Astrocyte (in vitro differentiated cells and primary cell): ENCODE results near the gene TIMM29. TPM values are rescaled to one million over a fixed set of nuclear protein-coding genes. Genes with fewer than 3 reads are reported as not detected.

Source experiments
- DNase-seq: peaks from one replicate; pipeline ENCODE4 v3.0.0-alpha.2; 2010; ENCODE audit warnings: low read depth
- FAIRE-seq: peaks from 2 replicates; lab custom pipeline; 2011; peaks lifted over from hg19 to GRCh38; lab: Jason Lieb, UNC
- H2AFZ ChIP-seq: 2 replicates; pipeline ENCODE4 v1.6.0; 2012; ENCODE audit warnings: low read depth, low read length, inconsistent platforms
- H3K27ac ChIP-seq: 2 replicates; pipeline ENCODE4 v1.5.1; 2011; ENCODE audit warnings: low read depth, low read length, inconsistent platforms
- H3K27me3 ChIP-seq: 2 replicates; pipeline ENCODE4 v1.6.0; 2011; ENCODE audit warnings: low read length, inconsistent platforms; ENCODE audit not compliant: insufficient read depth
- H3K36me3 ChIP-seq: 2 replicates; pipeline ENCODE4 v1.5.1; 2011; ENCODE audit warnings: low read length, inconsistent platforms; ENCODE audit not compliant: insufficient read depth
- H3K4me1 ChIP-seq: 2 replicates; pipeline ENCODE4 v1.5.1; 2011; ENCODE audit warnings: low read length, inconsistent platforms; ENCODE audit not compliant: insufficient read depth
- H3K4me2 ChIP-seq: 2 replicates; pipeline ENCODE4 v1.6.0; 2012; ENCODE audit warnings: low read length, inconsistent platforms
- H3K4me3 ChIP-seq: 2 replicates; pipeline ENCODE4 v1.5.1; 2011; ENCODE audit warnings: low read depth, mild to moderate bottlenecking, low read length, inconsistent platforms; ENCODE audit not compliant: insufficient read depth
- H3K79me2 ChIP-seq: 2 replicates; pipeline ENCODE4 v1.6.0; 2012; ENCODE audit warnings: mild to moderate bottlenecking, low read length, inconsistent platforms; ENCODE audit not compliant: insufficient read depth
- H3K9ac ChIP-seq: 2 replicates; pipeline ENCODE4 v1.6.0; 2012; ENCODE audit warnings: mild to moderate bottlenecking, low read length, inconsistent platforms
- H3K9me3 ChIP-seq: 2 replicates; pipeline ENCODE4 v1.5.1; 2012; ENCODE audit warnings: low read depth, mild to moderate bottlenecking, low read length, inconsistent platforms; ENCODE audit not compliant: insufficient read depth
- H4K20me1 ChIP-seq: 2 replicates; pipeline ENCODE4 v1.6.0; 2012; ENCODE audit warnings: low read length, inconsistent platforms; ENCODE audit not compliant: insufficient read depth
- H3K27ac Mint-ChIP-seq: one replicate; pipeline ENCODE4 v1.8.0; 2021; ENCODE audit warnings: mild to moderate bottlenecking, mixed read lengths; ENCODE audit not compliant: unreplicated experiment
- H3K27me3 Mint-ChIP-seq: one replicate; pipeline ENCODE4 v1.8.0; 2021; ENCODE audit warnings: low read depth, mixed read lengths; ENCODE audit not compliant: unreplicated experiment
- H3K36me3 Mint-ChIP-seq: one replicate; pipeline ENCODE4 v1.8.0; 2021; ENCODE audit warnings: low read depth, mixed read lengths; ENCODE audit not compliant: unreplicated experiment
- H3K4me1 Mint-ChIP-seq: one replicate; pipeline ENCODE4 v1.8.0; 2021; ENCODE audit warnings: low read depth, mixed read lengths; ENCODE audit not compliant: unreplicated experiment
- H3K4me3 Mint-ChIP-seq: one replicate; pipeline ENCODE4 v1.8.0; 2021; ENCODE audit warnings: mild to moderate bottlenecking, moderate library complexity, mixed read lengths; ENCODE audit not compliant: unreplicated experiment
- H3K9me3 Mint-ChIP-seq: one replicate; pipeline ENCODE4 v1.8.0; 2021; ENCODE audit warnings: mild to moderate bottlenecking, mixed read lengths; ENCODE audit not compliant: unreplicated experiment
- CTCF ChIP-seq: IDR thresholded peaks from 2 replicates; pipeline ENCODE4 v1.5.1; 2011; ENCODE audit warnings: low read depth, mild to moderate bottlenecking, inconsistent platforms, low read length, moderate library complexity; ENCODE audit not compliant: insufficient read depth
- EZH2 ChIP-seq: IDR thresholded peaks from 2 replicates; pipeline ENCODE4 v1.6.1; 2012; ENCODE audit warnings: mild to moderate bottlenecking, low read length, inconsistent platforms; ENCODE audit not compliant: insufficient read depth
- total RNA-seq: library from RNA; stranded (reverse); gene quantifications from 2 replicates; pipeline ENCODE4 v1.2.1, GENCODE V29; 2021

TIMM29 gene
- total RNA-seq, 1 donor from 2014 or later: 28.9 TPM

- no peak overlapping the region for H3K4me2 ChIP-seq
- no peaks in the 10 kb centered on the region for H3K36me3 ChIP-seq
- H3K9ac ChIP-seq: no peak overlapping the region
- H3K4me1 Mint-ChIP-seq: peaks cover 4% of the 10 kb centered on the region
- H3K9me3 ChIP-seq: no peaks in the 10 kb centered on the region
- no peak overlapping the region for H3K27ac ChIP-seq
- FAIRE-seq: no peak
- H3K4me3 ChIP-seq: no peak overlapping the region
- no peaks in the 10 kb centered on the region for H3K27me3 Mint-ChIP-seq
- H3K9me3 Mint-ChIP-seq: no peaks in the 10 kb centered on the region
- DNase-seq: no peak
- TF ChIP-seq CTCF (no peak), EZH2 (no peak)
- H3K27me3 ChIP-seq: no peaks in the 10 kb centered on the region
- H3K36me3 Mint-ChIP-seq: no peaks in the 10 kb centered on the region
- no peak overlapping the region for H2AFZ ChIP-seq
- no peaks in the 10 kb centered on the region for H3K79me2 ChIP-seq
- H3K4me1 ChIP-seq: peaks cover 4% of the 10 kb centered on the region
- H3K4me3 Mint-ChIP-seq: no peak overlapping the region
- H3K27ac Mint-ChIP-seq: no peak overlapping the region
- no peaks in the 10 kb centered on the region for H4K20me1 ChIP-seq
Measured at GRCh38 chr19:10945264-10945663, 16.7 kb downstream of the TIMM29 start.

- Mint-ChIP-seq H3K4me3 (no peak overlapping the region), H3K4me1 (peaks cover 3% of the 10 kb centered on the region), H3K27ac (no peak overlapping the region), H3K36me3 (no peaks in the 10 kb centered on the region), H3K27me3 (no peaks in the 10 kb centered on the region), H3K9me3 (no peaks in the 10 kb centered on the region)
- no peaks in the 10 kb centered on the region for H4K20me1 ChIP-seq
- FAIRE-seq: no peak
- no peak overlapping the region for H3K4me2 ChIP-seq
- H3K9me3 ChIP-seq: no peaks in the 10 kb centered on the region
- DNase-seq: peak; percentile 69
- H3K79me2 ChIP-seq: no peaks in the 10 kb centered on the region
- no peak overlapping the region for H3K4me3 ChIP-seq
- H3K27me3 ChIP-seq: no peaks in the 10 kb centered on the region
- H3K4me1 ChIP-seq: peaks cover 4% of the 10 kb centered on the region
- no peaks in the 10 kb centered on the region for H3K36me3 ChIP-seq
- peak overlapping the region; percentile 6 for H3K27ac ChIP-seq
- no peak overlapping the region for H2AFZ ChIP-seq
- H3K9ac ChIP-seq: no peak overlapping the region
- TF ChIP-seq CTCF: no peak
- TF ChIP-seq EZH2: no peak
Measured at GRCh38 chr19:10946958-10947657, 18.5 kb downstream of the TIMM29 start.

GRCh38 chr19:10952809-10953208 is 24.2 kb downstream of the TIMM29 start:
- no peaks in the 10 kb centered on the region for H3K27me3 Mint-ChIP-seq
- no peak overlapping the region for H3K27ac Mint-ChIP-seq

More at GRCh38 chr19:10952809-10953208, 24.2 kb downstream of the TIMM29 start:
- Histone ChIP-seq H3K27ac (no peak overlapping the region), H4K20me1 (no peaks in the 10 kb centered on the region), H3K4me1 (no peaks in the 10 kb centered on the region), H3K4me2 (no peak overlapping the region), H3K9ac (no peak overlapping the region), H2AFZ (no peak overlapping the region), H3K79me2 (no peaks in the 10 kb centered on the region), H3K27me3 (no peaks in the 10 kb centered on the region), H3K9me3 (no peaks in the 10 kb centered on the region), H3K4me3 (no peak overlapping the region), H3K36me3 (no peaks in the 10 kb centered on the region)
- Mint-ChIP-seq H3K9me3 (no peaks in the 10 kb centered on the region), H3K4me3 (no peak overlapping the region), H3K4me1 (peaks cover 2% of the 10 kb centered on the region), H3K36me3 (no peaks in the 10 kb centered on the region)
- TF ChIP-seq EZH2: no peak
- TF ChIP-seq CTCF: no peak
- no peak for DNase-seq
- FAIRE-seq: no peak
